ENCODE results near the gene ZNF547. TPM values are rescaled to one million over a fixed set of nuclear protein-coding genes. Genes with fewer than 3 reads are reported as not detected.

The ZNF547 gene
- total and polyA plus RNA-seq, 4 experiments from 2014 or later = 0.56 to 10.8 (median 4.2) TPM

- H3K27me3 Mint-ChIP-seq = peaks cover 2% of the 10 kb centered on the region in 2 donors
- peaks cover 28 to 39% (median 31%) of the 10 kb centered on the region in 4 donors for H3K4me1 Mint-ChIP-seq
- H3K9me3 Mint-ChIP-seq = peaks cover 3 to 72% (median 51%) of the 10 kb centered on the region in 8 donors
- ChIA-PET POLR2A (ENCODE audit: partially characterized antibody) (interaction anchor here (0.7 to 1.7 kb wide), 6 partner anchors 12 to 538 kb away, joined by 3 to 12 read pairs (median 4); partner anchors contain the start of genes TRAPPC2B, ZNF543, ZNF547 and ZNF548), CTCF (ENCODE audit: partially characterized antibody) (no interaction called here)
- peak within 1 kb of the TSS; percentile 73 for H3K27ac ChIP-seq (ENCODE audit: low read depth, low read length)
- H3K36me3 ChIP-seq (ENCODE audit: insufficient read depth, low read length) = peaks cover 27% of the 10 kb centered on the region
- peak within 1 kb of the TSS; percentile 83 to 97 (median 96) for H3K27ac Mint-ChIP-seq
- H3K9me3 ChIP-seq (ENCODE audit: control insufficient read depth in 1 of 2, low read length in 2 of 2) = peaks cover 0 to 8% of the 10 kb centered on the region in 2 donors
- no peaks in the 10 kb centered on the region for H3K27me3 ChIP-seq (ENCODE audit: insufficient read depth, low read length)
- H3K36me3 Mint-ChIP-seq = peaks cover 47 to 57% of the 10 kb centered on the region in 2 donors
- intact Hi-C loops (cut with micrococcal nuclease) = loop anchor here (1.0 to 2.0 kb wide), 2 partner anchors 12 to 110 kb away; partner anchors contain the start of genes TRAPPC2B, ZNF547 and ZNF805
- peak; percentile 78 to 85 (median 84) for DNase-seq
- H3K4me3 Mint-ChIP-seq = peak within 1 kb of the TSS; percentile 94 to 99 (median 96)
- H3K4me1 ChIP-seq (ENCODE audit: insufficient read depth, low read length) = peaks cover 20% of the 10 kb centered on the region
- H3K4me3 ChIP-seq (ENCODE audit: low read length in 2 of 2) = peak within 1 kb of the TSS; percentile 43 to 93
These were observed 12.2 kb upstream of the ZNF547 start, which contains the start of gene ZNF304 for GRCh38 chr19:57350877-57351805. ZNF304 (plus strand) TSS chr19:57351271; CDS start chr19:57351665, 394 bp downstream.

- Histone ChIP-seq H3K4me1 (ENCODE audit: insufficient read depth, low read length) (peaks cover 20% of the 10 kb centered on the region), H3K27ac (ENCODE audit: low read depth, low read length) (peak overlapping the region; percentile 73)
These were observed 11.5 kb upstream of the ZNF547 start for GRCh38 chr19:57351867-57352266.

GRCh38 chr19:57355916-57356315, 7.4 kb upstream of the ZNF547 start:
- H3K27me3 ChIP-seq (ENCODE audit: insufficient read depth, low read length) = no peaks in the 10 kb centered on the region
- POLR2A ChIA-PET (ENCODE audit: partially characterized antibody) = no interaction called here
- Mint-ChIP-seq H3K36me3 (peaks cover 78 to 81% of the 10 kb centered on the region in 2 donors), H3K4me3 (peak overlapping the region in 1 of 8 donors; percentile 49), H3K9me3 (peaks cover 3 to 92% (median 79%) of the 10 kb centered on the region in 8 donors), H3K27ac (peak overlapping the region in 1 of 7 donors; percentile 50), H3K27me3 (no peaks in the 10 kb centered on the region), H3K4me1 (peaks cover 24 to 32% (median 26%) of the 10 kb centered on the region in 4 donors)
- no peak overlapping the region for H3K4me3 ChIP-seq (ENCODE audit: low read length in 2 of 2)
- intact Hi-C loops (cut with micrococcal nuclease) = no loop called here
- DNase-seq = no peak
- peaks cover 15% of the 10 kb centered on the region for H3K4me1 ChIP-seq (ENCODE audit: insufficient read depth, low read length)
- no peak overlapping the region for H3K27ac ChIP-seq (ENCODE audit: low read depth, low read length)
- CTCF ChIA-PET (ENCODE audit: partially characterized antibody) = no interaction called here
- peaks cover 37% of the 10 kb centered on the region for H3K36me3 ChIP-seq (ENCODE audit: insufficient read depth, low read length)
- peaks cover 0 to 38% of the 10 kb centered on the region in 2 donors for H3K9me3 ChIP-seq (ENCODE audit: control insufficient read depth in 1 of 2, low read length in 2 of 2)

More at GRCh38 chr19:57351867-57352266, 11.5 kb upstream of the ZNF547 start:
- H3K9me3 Mint-ChIP-seq = peaks cover 3 to 73% (median 58%) of the 10 kb centered on the region in 8 donors
- H3K36me3 Mint-ChIP-seq = peaks cover 54 to 64% of the 10 kb centered on the region in 2 donors
- DNase-seq = no peak
- ChIA-PET POLR2A (ENCODE audit: partially characterized antibody) (no interaction called here), CTCF (ENCODE audit: partially characterized antibody) (no interaction called here)
- H3K4me1 Mint-ChIP-seq = peaks cover 28 to 39% (median 31%) of the 10 kb centered on the region in 4 donors
- H3K9me3 ChIP-seq (ENCODE audit: control insufficient read depth in 1 of 2, low read length in 2 of 2) = peaks cover 0 to 15% of the 10 kb centered on the region in 2 donors
- peaks cover 35% of the 10 kb centered on the region for H3K36me3 ChIP-seq (ENCODE audit: insufficient read depth, low read length)
- H3K27me3 Mint-ChIP-seq = peaks cover 1% of the 10 kb centered on the region in 2 donors
- peak overlapping the region; percentile 94 to 99 (median 96) for H3K4me3 Mint-ChIP-seq
- H3K27me3 ChIP-seq (ENCODE audit: insufficient read depth, low read length) = no peaks in the 10 kb centered on the region
- intact Hi-C loops (cut with micrococcal nuclease) = loop anchor here (1.0 to 2.0 kb wide), 2 partner anchors 11 to 111 kb away; partner anchors contain the start of genes TRAPPC2B, ZNF547 and ZNF805
- peak overlapping the region; percentile 43 to 93 for H3K4me3 ChIP-seq (ENCODE audit: low read length in 2 of 2)
- peak overlapping the region; percentile 50 to 97 (median 94) for H3K27ac Mint-ChIP-seq

GRCh38 chr19:57357406-57357805, 5.9 kb upstream of the ZNF547 start:
- Mint-ChIP-seq H3K36me3 (peaks cover 63 to 71% of the 10 kb centered on the region in 2 donors), H3K4me1 (peaks cover 10 to 17% (median 12%) of the 10 kb centered on the region in 4 donors), H3K27ac (no peak overlapping the region), H3K4me3 (no peak overlapping the region), H3K9me3 (peaks cover 2 to 87% (median 69%) of the 10 kb centered on the region in 8 donors), H3K27me3 (no peaks in the 10 kb centered on the region)
- ChIA-PET CTCF (ENCODE audit: partially characterized antibody) (no interaction called here), POLR2A (ENCODE audit: partially characterized antibody) (no interaction called here)
- Histone ChIP-seq H3K9me3 (ENCODE audit: control insufficient read depth in 1 of 2, low read length in 2 of 2) (peaks cover 0 to 38% of the 10 kb centered on the region in 2 donors), H3K27ac (ENCODE audit: low read depth, low read length) (no peak overlapping the region), H3K36me3 (ENCODE audit: insufficient read depth, low read length) (peaks cover 37% of the 10 kb centered on the region), H3K4me1 (ENCODE audit: insufficient read depth, low read length) (peaks cover 4% of the 10 kb centered on the region), H3K4me3 (ENCODE audit: low read length in 2 of 2) (peak overlapping the region in 1 of 2 donors; percentile 1), H3K27me3 (ENCODE audit: insufficient read depth, low read length) (no peaks in the 10 kb centered on the region)
- intact Hi-C loops (cut with micrococcal nuclease) = no loop called here
- DNase-seq = no peak

GRCh38 chr19:57359300-57359699, 4.1 kb upstream of the ZNF547 start:
- Histone ChIP-seq H3K9me3 (ENCODE audit: control insufficient read depth in 1 of 2, low read length in 2 of 2) (peaks cover 0 to 38% of the 10 kb centered on the region in 2 donors), H3K4me3 (ENCODE audit: low read length in 2 of 2) (no peak overlapping the region), H3K27me3 (ENCODE audit: insufficient read depth, low read length) (no peaks in the 10 kb centered on the region), H3K4me1 (ENCODE audit: insufficient read depth, low read length) (peaks cover 12% of the 10 kb centered on the region), H3K36me3 (ENCODE audit: insufficient read depth, low read length) (peaks cover 28% of the 10 kb centered on the region), H3K27ac (ENCODE audit: low read depth, low read length) (no peak overlapping the region)
- peaks cover 12 to 21% (median 16%) of the 10 kb centered on the region in 4 donors for H3K4me1 Mint-ChIP-seq
- DNase-seq = no peak
- peaks cover 0 to 2% of the 10 kb centered on the region in 2 donors for H3K27me3 Mint-ChIP-seq
- H3K36me3 Mint-ChIP-seq = peaks cover 61 to 63% of the 10 kb centered on the region in 2 donors
- H3K27ac Mint-ChIP-seq = no peak overlapping the region
- intact Hi-C loops (cut with micrococcal nuclease) = no loop called here
- peaks cover 0 to 84% (median 69%) of the 10 kb centered on the region in 8 donors for H3K9me3 Mint-ChIP-seq
- ChIA-PET CTCF (ENCODE audit: partially characterized antibody) (no interaction called here), POLR2A (ENCODE audit: partially characterized antibody) (no interaction called here)
- no peak overlapping the region for H3K4me3 Mint-ChIP-seq

- Histone ChIP-seq H3K4me3 (ENCODE audit: low read length in 2 of 2) (peak overlapping the region; percentile 51 to 70), H3K27me3 (ENCODE audit: insufficient read depth, low read length) (no peaks in the 10 kb centered on the region), H3K4me1 (ENCODE audit: insufficient read depth, low read length) (peaks cover 12% of the 10 kb centered on the region), H3K9me3 (ENCODE audit: control insufficient read depth in 1 of 2, low read length in 2 of 2) (peaks cover 0 to 22% of the 10 kb centered on the region in 2 donors), H3K36me3 (ENCODE audit: insufficient read depth, low read length) (no peaks in the 10 kb centered on the region), H3K27ac (ENCODE audit: low read depth, low read length) (peak overlapping the region; percentile 76)
- no peak for DNase-seq
- peaks cover 41 to 42% of the 10 kb centered on the region in 2 donors for H3K36me3 Mint-ChIP-seq
- H3K4me1 Mint-ChIP-seq = peaks cover 12 to 18% (median 16%) of the 10 kb centered on the region in 4 donors
- CTCF ChIA-PET (ENCODE audit: partially characterized antibody) = interaction anchor here (1.3 kb wide), 1 partner anchor 44 kb away, joined by 3 read pairs; no protein-coding TSS in a partner anchor
- POLR2A ChIA-PET (ENCODE audit: partially characterized antibody) = interaction anchor here (0.8 to 2.3 kb wide), 5 partner anchors 9 to 555 kb away, joined by 3 to 15 read pairs (median 7); partner anchors contain the start of genes ZNF304, ZNF548 and ZNF805
- H3K4me3 Mint-ChIP-seq = peak overlapping the region in 5 of 8 donors; percentile 92 to 95 (median 93)
- H3K27me3 Mint-ChIP-seq = peaks cover 0 to 2% of the 10 kb centered on the region in 2 donors
- H3K27ac Mint-ChIP-seq = peak overlapping the region; percentile 97 to 99 (median 99)
- H3K9me3 Mint-ChIP-seq = peaks cover 0 to 75% (median 50%) of the 10 kb centered on the region in 8 donors
- intact Hi-C loops (cut with micrococcal nuclease) = loop anchor here (2.0 kb wide), 2 partner anchors 216 to 640 kb away; partner anchors contain the start of genes ZNF416 and ZNF606
These were observed 932 bp upstream of the ZNF547 start for GRCh38 chr19:57362419-57362818.
